BLaER1 (cell line): ENCODE results near the gene UGCG.

Experiments
- H3K27ac ChIP-seq: shearing (Covaris generic); formaldehyde crosslinking; 2 replicates; pipeline ENCODE4 v1.8.1; 2022
- H3K27me3 ChIP-seq: shearing (Covaris generic); formaldehyde crosslinking; 2 replicates; pipeline ENCODE4 v1.8.1; 2022
- H3K36me3 ChIP-seq: shearing (Covaris generic); formaldehyde crosslinking; 2 replicates; pipeline ENCODE4 v1.8.1; 2022
- H3K4me1 ChIP-seq: shearing (Covaris generic); formaldehyde crosslinking; 2 replicates; pipeline ENCODE4 v1.8.1; 2022
- H3K4me2 ChIP-seq: shearing (Covaris generic); formaldehyde crosslinking; 2 replicates; pipeline ENCODE4 v1.8.1; 2022
- H3K4me3 ChIP-seq: shearing (Covaris generic); formaldehyde crosslinking; 2 replicates; pipeline ENCODE4 v1.8.1; 2022
- H3K9ac ChIP-seq: shearing (Covaris generic); formaldehyde crosslinking; 2 replicates; pipeline ENCODE4 v1.8.1; 2022
- H3K9me3 ChIP-seq: shearing (Covaris generic); formaldehyde crosslinking; 2 replicates; pipeline ENCODE4 v1.8.1; 2022
- H4K20me1 ChIP-seq: shearing (Covaris generic); formaldehyde crosslinking; 2 replicates; pipeline ENCODE4 v1.8.1; 2022
- Cebpa-rat ChIP-seq: shearing (Covaris generic); IDR thresholded peaks from 2 replicates; pipeline ENCODE4 v1.8.1; 2022

UGCG gene

GRCh38 chr9:111984086-111984802 lies 87.6 kb downstream of the UGCG start:
- Histone ChIP-seq H3K9me3 (no peaks in the 10 kb centered on the region), H3K27ac (peak overlapping the region; percentile 24), H3K27me3 (no peaks in the 10 kb centered on the region), H4K20me1 (no peaks in the 10 kb centered on the region), H3K9ac (no peak overlapping the region), H3K36me3 (no peaks in the 10 kb centered on the region), H3K4me2 (peak overlapping the region; percentile 52), H3K4me3 (no peak overlapping the region), H3K4me1 (peaks cover 39% of the 10 kb centered on the region)
- TF ChIP-seq Cebpa-rat = no peak
